ENCODE results near the gene TMEM150B.

Gene TMEM150B

GRCh38 chr19:55304279-55304978 is 20.7 kb downstream of the TMEM150B start:
- no peak for DNase-seq

DNA sequence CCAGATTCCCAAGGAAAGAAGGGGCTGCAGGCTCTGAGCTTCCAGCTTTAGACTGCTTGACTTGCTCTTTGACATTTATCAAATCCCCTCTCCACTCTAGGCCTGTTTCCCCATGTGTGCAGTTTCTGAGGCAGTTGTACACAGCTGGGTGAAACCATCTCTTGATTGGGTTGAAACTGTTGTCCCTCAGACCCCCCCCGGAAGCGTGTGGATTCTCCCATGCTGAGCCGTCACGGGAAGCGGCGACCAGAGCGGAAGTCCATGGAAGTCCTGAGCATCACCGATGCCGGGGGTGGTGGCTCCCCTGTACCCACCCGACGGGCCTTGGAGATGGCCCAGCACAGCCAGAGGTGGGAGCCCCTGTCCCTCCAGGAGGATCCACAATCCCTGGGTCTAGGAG is 21.7 kb downstream of the TMEM150B start:
- no peak for DNase-seq

DNA sequence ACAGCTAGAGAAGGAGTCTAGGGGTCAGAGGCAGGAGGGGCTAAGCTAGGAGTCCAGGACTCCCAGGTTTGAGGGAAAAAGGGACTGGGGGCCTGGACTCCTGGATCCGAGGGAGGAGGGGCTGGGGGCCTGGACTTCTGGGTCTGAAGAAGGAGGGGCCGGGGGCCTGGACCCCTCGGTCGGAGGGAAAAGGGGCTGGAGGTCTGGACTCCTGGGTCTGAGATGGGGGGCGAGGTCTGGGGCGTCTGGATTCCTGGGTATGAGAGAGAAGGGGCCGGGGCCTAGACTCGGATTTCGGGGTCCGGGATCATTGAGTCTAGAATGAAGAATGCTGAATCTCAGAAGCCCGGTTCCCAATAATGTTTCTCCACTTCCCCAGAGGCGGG is 22.8 kb downstream of the TMEM150B start:
- no peak for DNase-seq

- no peak for DNase-seq
Observed at GRCh38 chr19:55301459-55302317, 23.5 kb downstream of the TMEM150B start.

- no peak for DNase-seq
Observed at GRCh38 chr19:55300886-55301458, 24.2 kb downstream of the TMEM150B start.

- DNase-seq = no peak
Observed at GRCh38 chr19:55299991-55300390, 25.1 kb downstream of the TMEM150B start.

- DNase-seq = no peak
Observed at GRCh38 chr19:55297267-55297666, 27.9 kb downstream of the TMEM150B start.

- DNase-seq = no peak
Observed at GRCh38 chr19:55289117-55289796, 35.9 kb downstream of the TMEM150B start.

GRCh38 chr19:55287361-55288079 is 37.6 kb downstream of the TMEM150B start:
- no peak for DNase-seq

DNA sequence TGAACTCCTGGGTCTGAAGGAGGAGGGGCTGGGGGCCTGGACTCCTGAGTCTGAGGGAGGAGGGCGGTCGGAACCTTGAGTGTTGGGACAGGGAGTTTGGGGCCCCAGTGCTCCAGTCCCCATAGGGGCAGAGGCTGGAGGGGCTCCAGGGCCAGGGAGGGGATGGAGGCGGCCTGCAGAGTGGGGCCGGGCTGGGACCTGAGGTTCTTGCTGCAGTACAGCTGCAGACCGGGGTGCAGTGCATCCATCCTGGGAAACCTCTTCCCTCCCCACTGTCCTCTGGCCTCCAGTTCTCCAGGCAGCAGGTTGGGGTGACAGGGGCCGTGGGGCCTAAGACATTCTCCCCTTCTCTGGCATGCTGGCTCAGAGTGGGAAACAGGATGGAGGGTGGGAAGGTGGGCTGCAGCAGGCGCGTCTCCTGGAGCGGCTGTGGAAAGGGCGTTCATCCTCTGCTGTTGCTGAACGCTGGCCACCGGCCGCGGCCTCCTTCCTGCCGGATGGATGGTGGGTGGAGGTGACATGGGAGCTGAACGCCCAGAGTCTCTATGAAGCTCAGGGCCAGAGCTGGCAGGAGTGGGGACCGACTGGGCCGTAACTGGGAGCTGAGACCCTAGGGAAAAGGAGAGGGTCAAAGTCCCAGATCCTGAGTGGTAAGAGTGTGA is 39.8 kb downstream of the TMEM150B start:
- DNase-seq = no peak

DNA sequence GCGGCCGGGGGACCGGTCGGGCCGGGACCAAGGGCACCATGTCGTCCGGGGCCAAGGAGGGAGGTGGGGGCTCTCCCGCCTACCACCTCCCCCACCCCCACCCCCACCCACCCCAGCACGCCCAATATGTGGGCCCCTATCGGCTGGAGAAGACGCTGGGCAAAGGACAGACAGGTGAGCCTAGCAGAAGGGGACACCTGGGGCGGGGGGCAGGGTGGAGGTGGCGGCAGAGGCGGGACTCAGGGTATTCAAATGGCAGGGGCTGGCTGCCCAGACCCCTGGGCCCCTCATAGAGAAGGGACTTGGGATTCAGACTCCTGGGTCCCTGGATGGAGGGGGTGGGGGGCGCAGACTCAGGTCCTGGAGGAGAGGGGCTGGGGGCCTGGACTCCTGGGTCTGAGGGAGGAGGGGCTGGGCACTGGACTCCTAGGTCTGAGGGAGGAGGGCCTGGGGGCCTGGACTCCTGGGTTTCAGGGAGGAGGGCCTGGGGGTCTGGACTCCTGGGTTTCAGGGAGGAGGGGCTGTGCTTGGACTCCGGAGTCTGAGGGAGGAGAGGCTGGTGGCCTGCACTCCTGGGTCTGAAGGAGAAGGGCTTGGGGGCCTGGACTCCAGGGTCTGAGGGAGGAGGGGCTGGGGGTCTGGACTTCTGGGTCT is 40.6 kb downstream of the TMEM150B start:
- no peak for DNase-seq

DNA sequence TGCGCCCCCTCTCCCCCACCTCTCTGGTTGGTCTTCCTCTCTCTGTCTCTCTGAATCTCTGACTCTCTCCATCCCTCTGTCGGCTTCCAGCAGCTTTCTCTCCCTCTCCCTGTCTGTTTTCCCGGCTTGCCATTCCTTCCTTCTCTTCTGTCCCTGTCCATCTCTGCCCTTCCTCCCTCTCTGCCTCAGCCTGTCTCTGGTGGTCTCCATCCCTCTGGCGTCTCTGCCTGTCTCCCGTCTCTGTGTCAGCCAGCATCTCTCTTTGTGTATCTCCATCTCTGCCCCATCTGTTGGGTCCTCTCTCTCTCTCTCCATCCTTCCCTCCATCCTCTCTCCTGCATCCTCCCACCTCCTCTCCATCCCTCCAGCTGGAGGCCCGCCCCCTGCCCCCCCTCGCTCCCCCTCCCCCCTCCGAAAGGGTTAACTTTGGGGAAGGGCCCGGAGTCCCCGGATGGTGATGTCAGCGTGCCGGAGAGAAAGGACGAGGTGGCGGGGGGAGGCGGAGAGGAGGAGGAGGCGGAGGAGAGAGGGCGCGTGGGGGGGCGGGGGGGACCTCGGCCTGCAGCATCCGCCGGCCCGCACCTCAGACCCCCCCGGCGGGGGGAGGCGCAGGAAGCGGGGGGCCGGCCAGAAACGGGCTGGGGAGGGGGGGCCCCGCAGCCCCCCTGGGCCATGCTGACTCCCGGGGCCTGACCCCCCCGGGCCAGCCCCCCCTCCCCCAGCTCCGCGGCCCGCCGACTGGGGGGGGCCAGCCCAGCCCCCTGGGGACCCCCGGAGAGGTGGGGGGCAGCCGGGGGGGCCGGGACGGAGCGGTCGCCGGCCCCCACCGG is 41.4 kb downstream of the TMEM150B start, which contains the start of gene BRSK1:
TSS of gene BRSK1 (plus strand) at position 450 of the 830 bp plus-strand sequence. CDS start 446 bp downstream, outside the sequence.
- peak in 1 of 2 experiments; percentile 20 for DNase-seq

DNA sequence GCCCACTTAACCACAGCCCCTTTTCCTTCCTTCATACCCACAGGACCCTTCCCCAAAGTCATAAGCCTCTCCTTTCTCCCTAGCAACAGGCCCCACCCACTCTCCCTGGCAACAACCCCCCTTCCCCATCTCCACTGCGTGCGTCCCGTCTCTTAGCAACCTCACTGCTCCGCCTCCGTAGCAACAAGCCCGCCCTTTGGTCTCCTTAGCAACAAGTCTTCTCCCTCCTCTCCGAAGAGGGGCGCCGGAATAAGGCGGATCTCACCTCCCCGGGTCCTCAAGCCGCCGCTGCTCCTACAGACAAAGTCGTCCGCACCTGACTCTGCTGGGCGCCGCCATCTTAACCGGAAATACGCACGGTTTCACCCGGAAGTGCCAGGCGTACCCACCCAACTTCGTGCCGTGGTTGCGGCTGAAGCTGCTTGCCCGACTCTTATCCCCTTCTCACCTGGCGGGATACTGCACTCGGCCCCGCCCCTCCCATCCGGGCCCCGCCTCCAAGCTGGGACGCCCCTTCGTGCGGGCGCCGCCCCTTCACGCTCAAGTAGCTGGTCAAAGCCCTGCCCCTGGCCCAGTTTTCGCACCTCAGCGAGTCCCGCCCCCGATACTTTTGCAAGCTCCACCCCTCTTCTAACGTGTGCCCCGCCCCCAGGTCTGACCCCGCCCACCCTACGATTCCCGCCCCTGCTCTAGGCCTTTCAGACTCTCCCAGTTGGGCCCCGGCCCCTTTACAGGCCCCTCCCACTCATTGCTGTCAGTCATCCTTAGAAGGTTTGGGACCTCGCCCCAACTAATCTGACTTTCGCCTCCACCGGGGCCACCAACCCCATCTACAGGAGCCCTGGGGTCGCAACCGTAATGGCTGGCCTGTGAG is 45.1 kb downstream of the TMEM150B start, which contains the start of gene HSPBP1:
TSS of gene HSPBP1 (minus strand) at position 341 of the 874 bp plus-strand sequence. CDS start 502 bp downstream, outside the sequence.
- DNase-seq = peak in 1 of 2 experiments; percentile 79

DNA sequence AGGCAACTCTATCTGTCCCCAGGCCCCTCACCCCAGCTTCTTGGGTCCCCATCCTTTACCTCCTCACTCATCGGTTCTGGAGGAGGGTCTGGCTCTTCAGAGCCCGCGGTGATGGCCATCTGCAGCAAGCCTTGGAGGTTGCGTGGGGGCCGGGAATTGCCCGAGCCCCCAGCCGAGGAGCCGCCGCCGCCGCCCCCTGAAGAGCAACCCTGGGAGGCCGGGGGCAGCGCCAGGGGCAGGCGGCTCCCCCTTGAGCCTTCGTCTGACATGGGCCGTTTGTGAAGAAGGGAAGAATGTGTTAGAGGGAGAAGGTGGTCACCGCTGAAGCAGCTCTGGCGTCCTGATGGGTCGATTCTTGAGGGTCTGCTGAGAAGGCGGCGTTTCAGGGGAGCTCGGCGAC is 45.8 kb downstream of the TMEM150B start:
- DNase-seq = no peak

- DNase-seq = no peak
Observed at GRCh38 chr19:55278391-55279135, 46.6 kb downstream of the TMEM150B start.

DNA sequence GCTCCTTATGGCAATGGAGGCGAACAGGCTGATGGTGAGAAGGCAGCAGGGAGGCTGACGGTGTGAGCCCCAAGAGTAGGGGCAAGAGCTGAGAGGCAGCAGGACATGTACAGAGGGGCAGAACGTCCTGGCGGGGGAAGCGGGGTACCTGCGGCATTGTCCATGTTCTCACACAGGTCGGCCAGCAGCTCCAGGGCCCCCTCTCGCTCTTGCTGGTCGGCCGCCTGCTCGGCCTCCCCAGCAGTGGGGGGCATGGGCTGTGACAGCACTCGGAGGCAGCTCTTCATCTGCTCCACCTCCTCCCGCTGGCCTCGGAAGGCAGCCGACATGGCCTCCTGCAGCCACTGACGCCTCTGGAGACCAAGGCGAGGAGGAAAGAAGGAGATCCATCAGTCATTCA is 47.6 kb downstream of the TMEM150B start:
- DNase-seq = no peak

- no peak for DNase-seq
Observed at GRCh38 chr19:55276720-55277430, 48.3 kb downstream of the TMEM150B start.

Data from cerebellar nuclear complex (tissue), 1 donor.